GM12878 (cell line): Measurements from ENCODE around the gene FAM222A. TPM values are rescaled to one million over a fixed set of nuclear protein-coding genes. Genes with fewer than 3 reads are reported as not detected.

Experiments used
- ATAC-seq: fragments of 200-7000 bp; cut with Tn5 transposase; 3 replicates; pipeline ENCODE4 v1.9.1; 2020; ENCODE audit warnings: mild to moderate bottlenecking, moderate library complexity
- BruUV-seq: library from RNA; stranded (reverse); fragments of 400-500 nt; replicated peaks from 2 replicates; lab custom pipeline; 2021; lab: Mats Ljungman, UMichigan
- CTCF ChIA-PET: fragments of 300-600 bp; sonication (Branson Sonifier 250); formaldehyde crosslinking; extraction: SDS; loops from one replicate; lab custom pipeline; 2021; ENCODE audit warnings: inconsistent platforms; lab: Yijun Ruan, JAX
- POLR2A ChIA-PET: fragments of 350-600 bp; formaldehyde crosslinking; extraction: SDS; loops from one replicate; lab custom pipeline; 2021; ENCODE audit warnings: inconsistent platforms; lab: Charles Lee
- RAD21 ChIA-PET: fragments of 300-600 bp; sonication (Branson Sonifier 250); formaldehyde crosslinking; loops from one replicate; lab custom pipeline; 2023; ENCODE audit warnings: antibody characterized with exemption; ENCODE audit not compliant: unreplicated experiment; lab: Charles Lee
- SMC1A ChIA-PET: fragments of 300-600 bp; sonication (Branson Sonifier 250); formaldehyde crosslinking; loops from one replicate; lab custom pipeline; 2023; ENCODE audit not compliant: unreplicated experiment, uncharacterized antibody; lab: Charles Lee
- DNase-seq: peaks from one replicate; pipeline ENCODE4 v3.0.0-alpha.2; 2011; ENCODE audit warnings: low read depth, low spot score
- FAIRE-seq: peaks from 3 replicates; lab custom pipeline; 2011; peaks lifted over from hg19 to GRCh38; lab: Jason Lieb, UNC
- H2AFZ ChIP-seq: 2 replicates; pipeline ENCODE4 v1.6.0; 2011; ENCODE audit warnings: low read depth, low read length, control low read depth; ENCODE audit not compliant: control insufficient read depth
- H3K27ac ChIP-seq: 2 replicates; pipeline ENCODE4 v1.5.1; 2011; ENCODE audit warnings: control low read depth; ENCODE audit not compliant: control insufficient read depth, insufficient read depth
- H3K27me3 ChIP-seq, 2 experiments: replicated peaks in 1 of 2; 2 replicates each; pipeline versions ENCODE4 v1.6.0 to v1.6.1; 2011; ENCODE audit warnings: low read length in 1 of 2; ENCODE audit not compliant: control insufficient read depth in 2 of 2, insufficient read depth in 2 of 2
- H3K36me3 ChIP-seq, 2 experiments: 2 replicates each; pipeline ENCODE4 v1.5.1; 2011; ENCODE audit warnings: low read length in 1 of 2; ENCODE audit not compliant: control insufficient read depth in 2 of 2, insufficient read depth in 2 of 2
- H3K4me1 ChIP-seq: 2 replicates; pipeline ENCODE4 v1.6.1; 2011; ENCODE audit warnings: mild to moderate bottlenecking, low read length, moderate library complexity, mixed read lengths; ENCODE audit not compliant: control insufficient read depth, insufficient read depth
- H3K4me2 ChIP-seq: 2 replicates; pipeline ENCODE4 v1.6.0; 2011; ENCODE audit warnings: control low read depth; ENCODE audit not compliant: control insufficient read depth, insufficient read depth
- H3K4me3 ChIP-seq: fragments of 200-600 bp; sonication (generic); 2 replicates; pipeline ENCODE4 v1.5.1; 2016
- H3K79me2 ChIP-seq: 2 replicates; pipeline ENCODE4 v1.6.0; 2011; ENCODE audit warnings: low read length; ENCODE audit not compliant: control insufficient read depth, insufficient read depth
- H3K9ac ChIP-seq: 2 replicates; pipeline ENCODE4 v1.8.0; 2011; ENCODE audit warnings: low read length, control low read depth, mixed read lengths; ENCODE audit not compliant: control insufficient read depth, insufficient read depth
- H3K9me3 ChIP-seq: replicated peaks from 3 replicates; pipeline ENCODE4 v1.5.1; 2011; ENCODE audit warnings: mild to moderate bottlenecking, low read length; ENCODE audit not compliant: control insufficient read depth, insufficient read depth
- H4K20me1 ChIP-seq: 2 replicates; pipeline ENCODE4 v1.6.0; 2011; ENCODE audit not compliant: control insufficient read depth, insufficient read depth
- ASH2L ChIP-seq: fragments of 300-600, 200-600 bp; sonication (generic); IDR thresholded peaks from 2 replicates; pipeline ENCODE4 v1.6.1; 2017; ENCODE audit warnings: low read depth, mild to moderate bottlenecking, borderline replicate concordance
- CREM ChIP-seq: IDR thresholded peaks from 2 replicates; pipeline ENCODE4 v1.6.1; 2014; ENCODE audit warnings: antibody characterized with exemption, low read depth
- IKZF1 ChIP-seq: fragments of 450-650 bp; conservative IDR thresholded peaks from 2 replicates; pipeline ENCODE4 v1.6.1; 2017; ENCODE audit warnings: antibody characterized with exemption, mild to moderate bottlenecking
- REST ChIP-seq: IDR thresholded peaks from 2 replicates; pipeline ENCODE4 v1.6.1; 2012; ENCODE audit warnings: mild to moderate bottlenecking, low read depth, low read length
- SIX5 ChIP-seq: IDR thresholded peaks from 2 replicates; pipeline ENCODE4 v1.6.1; 2011; ENCODE audit warnings: mild to moderate bottlenecking, low read depth, low read length, moderate library complexity; ENCODE audit not compliant: severe bottlenecking
- USF2 ChIP-seq: IDR thresholded peaks from 2 replicates; pipeline ENCODE4 v1.6.1; 2011; ENCODE audit warnings: low read depth, low read length, improper control_type of control experiment, borderline replicate concordance
- ZNF217 ChIP-seq: fragments of 450-650 bp; IDR thresholded peaks from 2 replicates; pipeline ENCODE4 v1.6.1; 2017; ENCODE audit warnings: antibody characterized with exemption, mild to moderate bottlenecking
- WGBS: methylation state at CpG from one replicate; pipeline ENCODE4 v1.1.6; 2016; ENCODE audit warnings: low lambda C conversion rate; ENCODE audit not compliant: insufficient replicate concordance, insufficient coverage; ENCODE audit errors: missing lambda C conversion rate; 5-methylcytosine and 5-hydroxymethylcytosine counted together
- in situ Hi-C: fragments of 300-500 bp; cut with MboI; formaldehyde crosslinking; loops from 9 replicates; pipeline ENCODE4 v1.14.3; 2018; ENCODE audit warnings: mixed read lengths
- intact Hi-C: fragments of 100-400 bp; cut with micrococcal nuclease; formaldehyde crosslinking; loops from one replicate; pipeline ENCODE4 v1.14.2; 2022; ENCODE audit not compliant: unreplicated experiment
- polyA plus RNA-seq, 11 experiments: library from polyadenylated mRNA; depleted of rRNA in 4 of 11; unstranded in 6 of 11; stranded (reverse) in 5 of 11; fragments of >200 nt; fragmentation: Nextera tagmentation in 4 of 11; fragmentation: Illumina TruSeq in 1 of 11; extraction: Ambion mirVana in 4 of 11; extraction: Trizol in 1 of 11; gene quantifications; 1 replicate in 1 of 11; 2 replicates in 10 of 11; pipeline versions ENCODE4 v1.2.1 to v1.2.3, GENCODE V29; 2011 to 2016; ENCODE audit warnings: inconsistent platforms in 2 of 11, missing spikeins in 2 of 11, low read depth in 1 of 11
- total RNA-seq, 4 experiments: library from RNA; depleted of rRNA in 3 of 4; stranded (reverse); fragments of >200 nt in 3 of 4; fragmentation: Illumina TruSeq in 1 of 4; extraction: Trizol in 1 of 4; gene quantifications; 2 replicates each; pipeline versions ENCODE4 v1.2.1 to v1.2.3, GENCODE V29; 2013 to 2021

FAM222A gene
- total and polyA plus RNA-seq, 10 of the 15 experiments (the other 5 are each of a cell fraction or from before 2014, with no cell fraction given): 0.04 to 0.49 (median 0.14) TPM; not detected in 3

- no peak for TF ChIP-seq USF2
These were observed 16.9 kb upstream of the FAM222A start (continued) for GRCh38 chr12:109696485-109697269.

GRCh38 chr12:109697270-109697553 lies 16.4 kb upstream of the FAM222A start:
- no peak for FAIRE-seq
- H3K4me2 ChIP-seq: no peak overlapping the region
- CTCF ChIA-PET: no interaction called here

More at GRCh38 chr12:109697270-109697553, 16.4 kb upstream of the FAM222A start:
- RAD21 ChIA-PET: no interaction called here
- H3K9me3 ChIP-seq: no peaks in the 10 kb centered on the region
- intact Hi-C loops (no loop called here), in situ Hi-C loops (no loop called here)
- no TSS peak for BruUV-seq
- no peaks in the 10 kb centered on the region for H4K20me1 ChIP-seq
- no peak for DNase-seq
- H3K4me1 ChIP-seq: no peaks in the 10 kb centered on the region
- no peak for TF ChIP-seq SIX5
- TF ChIP-seq IKZF1: no peak
- no peak for TF ChIP-seq ZNF217
- no peak for TF ChIP-seq REST
- no peak for TF ChIP-seq ASH2L
- TF ChIP-seq CREM: no peak
- no peak overlapping the region for H2AFZ ChIP-seq
- H3K27ac ChIP-seq: no peak overlapping the region
- H3K9ac ChIP-seq: no peak overlapping the region
- no peak overlapping the region for H3K4me3 ChIP-seq
- POLR2A ChIA-PET: no interaction called here
- SMC1A ChIA-PET: no interaction called here
- no peaks in the 10 kb centered on the region for H3K36me3 ChIP-seq
- WGBS: 29% methylated on average over 2 of the region's 2 CpGs
- no peak for ATAC-seq
- H3K79me2 ChIP-seq: no peaks in the 10 kb centered on the region
- H3K27me3 ChIP-seq: peaks cover 0 to 3% of the 10 kb centered on the region in 2 experiments; a peak in 2 of 4 replicates
